Endothelial cell of umbilical vein (primary cell): ENCODE measurements around the gene ABCA8.
A peak's percentile ranks its signal among the peaks of the same experiment; 100 is the strongest.

Experiments used
- CTCF ChIP-seq, 2 donors: IDR thresholded peaks; 1 replicate in 1 of 2; 2 replicates in 1 of 2; pipeline ENCODE4 v1.5.1; 2011; ENCODE audit warnings: low read length in 2 of 2, mild to moderate bottlenecking in 2 of 2, moderate library complexity in 2 of 2, control low read depth in 1 of 2, inconsistent platforms in 1 of 2, low read depth in 1 of 2; ENCODE audit not compliant: insufficient read depth in 1 of 2; ENCODE audit errors: extremely low read depth in 1 of 2
- MAX ChIP-seq: IDR thresholded peaks from 2 replicates; pipeline ENCODE4 v1.6.1; 2011; ENCODE audit not compliant: insufficient read depth, insufficient read length
- MYC ChIP-seq: IDR thresholded peaks from one replicate; pipeline ENCODE4 v1.6.1; 2011; ENCODE audit warnings: mild to moderate bottlenecking, low read depth, low read length
- POLR2AphosphoS5 ChIP-seq: IDR thresholded peaks from 2 replicates; pipeline ENCODE4 v1.6.1; 2012; ENCODE audit warnings: low read depth, mild to moderate bottlenecking, control low read depth, low read length, moderate library complexity; ENCODE audit not compliant: insufficient read depth

- TF ChIP-seq CTCF (IDR thresholded peaks at IDR 0.05; ENCODE audit: extremely low read depth in 1 of 2, insufficient read depth in 1 of 2, low read depth in 1 of 2, low read length in 2 of 2) (no peak), POLR2AphosphoS5 (peak; percentile 59), MYC (no peak), MAX (no peak)
Observed at GRCh38 chr17:68981288-68981687, 26.1 kb upstream of the ABCA8 start.
